ES-I3 (cell line): ENCODE data around the gene ZBTB44.

Experiments used
- H3K36me3 ChIP-seq: 2 replicates; pipeline ENCODE4 v1.6.1; 2013; ENCODE audit warnings: mild to moderate bottlenecking, low read length, control low read depth, moderate library complexity; ENCODE audit not compliant: insufficient read depth
- H3K4me1 ChIP-seq: 2 replicates; pipeline ENCODE4 v1.6.1; 2013; ENCODE audit warnings: mild to moderate bottlenecking, control low read depth, low read length; ENCODE audit not compliant: insufficient read depth
- H3K9ac ChIP-seq: 2 replicates; pipeline ENCODE4 v1.6.1; 2013; ENCODE audit warnings: low read depth, mild to moderate bottlenecking, low read length, moderate library complexity
- H3K9me3 ChIP-seq: 2 replicates; pipeline ENCODE4 v1.6.1; 2013; ENCODE audit warnings: mild to moderate bottlenecking, low read length, moderate library complexity; ENCODE audit not compliant: control insufficient read depth, insufficient read depth

Gene ZBTB44

GRCh38 chr11:130181295-130182272 is 133.1 kb downstream of the ZBTB44 start:
- Histone ChIP-seq H3K9ac (no peak overlapping the region), H3K36me3 (no peaks in the 10 kb centered on the region), H3K9me3 (no peaks in the 10 kb centered on the region), H3K4me1 (no peaks in the 10 kb centered on the region)

GRCh38 chr11:130180896-130181294 is 133.8 kb downstream of the ZBTB44 start:
- Histone ChIP-seq H3K9me3 (no peaks in the 10 kb centered on the region), H3K4me1 (no peaks in the 10 kb centered on the region), H3K36me3 (no peaks in the 10 kb centered on the region), H3K9ac (no peak overlapping the region)

GRCh38 chr11:130180491-130180890 is 134.2 kb downstream of the ZBTB44 start:
- Histone ChIP-seq H3K36me3 (no peaks in the 10 kb centered on the region), H3K4me1 (no peaks in the 10 kb centered on the region), H3K9ac (no peak overlapping the region), H3K9me3 (no peaks in the 10 kb centered on the region)

- Histone ChIP-seq H3K4me1 (no peaks in the 10 kb centered on the region), H3K36me3 (no peaks in the 10 kb centered on the region), H3K9ac (no peak overlapping the region), H3K9me3 (no peaks in the 10 kb centered on the region)
Observed at GRCh38 chr11:130179396-130180306, 135.1 kb downstream of the ZBTB44 start.

GRCh38 chr11:130178441-130179339 is 136.0 kb downstream of the ZBTB44 start:
- Histone ChIP-seq H3K9ac (no peak overlapping the region), H3K4me1 (no peaks in the 10 kb centered on the region), H3K36me3 (no peaks in the 10 kb centered on the region), H3K9me3 (no peaks in the 10 kb centered on the region)

GRCh38 chr11:130177782-130178181 is 136.9 kb downstream of the ZBTB44 start:
- H3K4me1 ChIP-seq = no peaks in the 10 kb centered on the region
- H3K36me3 ChIP-seq = no peaks in the 10 kb centered on the region
- H3K9ac ChIP-seq = no peak overlapping the region
- no peaks in the 10 kb centered on the region for H3K9me3 ChIP-seq
